Stomach (tissue), 4 donors: ENCODE results near the gene INF2.

Experiments
- CTCF ChIP-seq, 7 experiments: fragments of 450-650 bp in 4 of 7; fragments of 200-600 bp in 3 of 7; sonication (generic) in 3 of 7; IDR thresholded peaks; one replicate each; pipeline ENCODE4 v1.5.1; 2016 to 2019; ENCODE audit warnings: antibody characterized with exemption in 7 of 7, control low read depth in 2 of 7, mild to moderate bottlenecking in 1 of 7
- EP300 ChIP-seq: sonication (generic); formaldehyde crosslinking; IDR thresholded peaks from one replicate; pipeline ENCODE4 v1.6.1; 2017; ENCODE audit warnings: antibody characterized with exemption
- POLR2A ChIP-seq, 4 donors: fragments of 450-650 bp; IDR thresholded peaks; one replicate each; pipeline ENCODE4 v1.6.1; 2016; ENCODE audit warnings: antibody characterized with exemption in 4 of 4, control low read depth in 2 of 4, mild to moderate bottlenecking in 1 of 4, moderate library complexity in 1 of 4
- POLR2AphosphoS5 ChIP-seq, 3 donors: sonication (generic); formaldehyde crosslinking; IDR thresholded peaks; one replicate each; pipeline ENCODE4 v1.6.1; 2016; ENCODE audit warnings: antibody characterized with exemption in 3 of 3

- TF ChIP-seq CTCF (IDR thresholded peaks at IDR 0.05) (no peak), POLR2AphosphoS5 (IDR thresholded peaks at IDR 0.05) (no peak), POLR2A (IDR thresholded peaks at IDR 0.05) (no peak), EP300 (no peak)
Observed at GRCh38 chr14:104754213-104754851, 64.9 kb downstream of the INF2 start.
